Smooth muscle cell (in vitro differentiated cells): ENCODE results near the gene MPZL3. TPM values are rescaled to one million over a fixed set of nuclear protein-coding genes. Genes with fewer than 3 reads are reported as not detected.

Experiments
- DNase-seq: peaks from one replicate; lab custom pipeline; 2025; ENCODE audit not compliant: unreplicated experiment; lab: John Stamatoyannopoulos, UW
- H2AFZ ChIP-seq: fragments of 200-600 bp; sonication (generic); 2 replicates; pipeline ENCODE4 v1.6.0; 2016; ENCODE audit warnings: antibody characterized with exemption, low read depth, mild to moderate bottlenecking
- H3F3A ChIP-seq: fragments of 200-600 bp; sonication (generic); 2 replicates; pipeline ENCODE4 v1.6.0; 2017; ENCODE audit warnings: antibody characterized with exemption, low read depth
- H3K27ac ChIP-seq: fragments of 200-600 bp; sonication (generic); 2 replicates; pipeline ENCODE4 v1.5.1; 2016; ENCODE audit warnings: low read depth, mild to moderate bottlenecking
- H3K27me3 ChIP-seq: fragments of 200-600 bp; sonication (generic); 2 replicates; pipeline ENCODE4 v1.6.1; 2016; ENCODE audit warnings: low read depth, mild to moderate bottlenecking
- H3K36me3 ChIP-seq: fragments of 200-600 bp; sonication (generic); 2 replicates; pipeline ENCODE4 v1.5.1; 2016; ENCODE audit warnings: low read depth
- H3K4me1 ChIP-seq: fragments of 200-600 bp; sonication (generic); 2 replicates; pipeline ENCODE4 v1.5.1; 2016; ENCODE audit warnings: low read depth
- H3K4me2 ChIP-seq: fragments of 200-600 bp; sonication (generic); 2 replicates; pipeline ENCODE4 v1.6.0; 2016; ENCODE audit warnings: mild to moderate bottlenecking
- H3K4me3 ChIP-seq: fragments of 200-600 bp; sonication (generic); 2 replicates; pipeline ENCODE4 v1.5.1; 2016; ENCODE audit warnings: mild to moderate bottlenecking
- H3K79me2 ChIP-seq: fragments of 200-600 bp; sonication (generic); 2 replicates; pipeline ENCODE4 v1.6.0; 2016; ENCODE audit warnings: low read depth, mild to moderate bottlenecking
- H3K9ac ChIP-seq: fragments of 200-600 bp; sonication (generic); 2 replicates; pipeline ENCODE4 v1.6.0; 2016; ENCODE audit warnings: low read depth
- H3K9me3 ChIP-seq: fragments of 200-600 bp; sonication (generic); replicated peaks from 2 replicates; pipeline ENCODE4 v1.5.1; 2016; ENCODE audit warnings: low read depth
- H4K20me1 ChIP-seq: fragments of 200-600 bp; sonication (generic); 2 replicates; pipeline ENCODE4 v1.6.0; 2016; ENCODE audit warnings: low read depth
- CTCF ChIP-seq: fragments of 200-600 bp; sonication (generic); IDR thresholded peaks from 2 replicates; pipeline ENCODE4 v1.5.1; 2017; ENCODE audit warnings: borderline replicate concordance, mild to moderate bottlenecking, antibody characterized with exemption; ENCODE audit not compliant: insufficient read depth, poor library complexity, severe bottlenecking
- WGBS: methylation state at CpG from one replicate; pipeline ENCODE4 v1.1.7; 2016; ENCODE audit warnings: low lambda C conversion rate; 5-methylcytosine and 5-hydroxymethylcytosine counted together
- polyA plus RNA-seq: library from polyadenylated mRNA; unstranded; fragments of >200 nt; fragmentation: Nextera tagmentation; extraction: Ambion mirVana; gene quantifications from 2 replicates; pipeline ENCODE4 v1.2.1, GENCODE V29; 2016
- total RNA-seq: library from RNA; depleted of rRNA; stranded (reverse); fragments of >200 nt; gene quantifications from 2 replicates; pipeline ENCODE4 v1.2.3, GENCODE V29; 2014

Gene MPZL3
- total and polyA plus RNA-seq, 2 experiments from 2014 or later: 1.7 to 9.0 TPM

- 57% methylated on average over 5 of the region's 5 CpGs for WGBS
- no peak overlapping the region for H3K27ac ChIP-seq
- H3K9ac ChIP-seq: no peak overlapping the region
- no peak overlapping the region for H3K4me2 ChIP-seq
- H3K27me3 ChIP-seq: peaks cover 47% of the 10 kb centered on the region
- H3K36me3 ChIP-seq: no peaks in the 10 kb centered on the region
- no peak for TF ChIP-seq CTCF
- H4K20me1 ChIP-seq: no peaks in the 10 kb centered on the region
- no peak for DNase-seq
- no peak overlapping the region for H2AFZ ChIP-seq
- no peaks in the 10 kb centered on the region for H3K79me2 ChIP-seq
- no peaks in the 10 kb centered on the region for H3F3A ChIP-seq
- no peaks in the 10 kb centered on the region for H3K4me1 ChIP-seq
- no peaks in the 10 kb centered on the region for H3K9me3 ChIP-seq
- H3K4me3 ChIP-seq: no peak overlapping the region
Observed at GRCh38 chr11:118295199-118295598, 43.0 kb upstream of the MPZL3 start.

- no peak overlapping the region for H3K4me3 ChIP-seq
- 83% methylated on average over 2 of the region's 2 CpGs for WGBS
- H4K20me1 ChIP-seq: no peaks in the 10 kb centered on the region
- no peak overlapping the region for H2AFZ ChIP-seq
- H3K9me3 ChIP-seq: no peaks in the 10 kb centered on the region
- no peak overlapping the region for H3K9ac ChIP-seq
- H3K4me1 ChIP-seq: no peaks in the 10 kb centered on the region
- no peak overlapping the region for H3K27ac ChIP-seq
- no peaks in the 10 kb centered on the region for H3F3A ChIP-seq
- DNase-seq: no peak
- H3K79me2 ChIP-seq: no peaks in the 10 kb centered on the region
- no peak overlapping the region for H3K4me2 ChIP-seq
- H3K36me3 ChIP-seq: no peaks in the 10 kb centered on the region
- no peak for TF ChIP-seq CTCF
- H3K27me3 ChIP-seq: peaks cover 39% of the 10 kb centered on the region
Observed at GRCh38 chr11:118294053-118294452, 41.9 kb upstream of the MPZL3 start.

GRCh38 chr11:118291477-118292135 is 39.4 kb upstream of the MPZL3 start:
- Histone ChIP-seq H3K9me3 (no peaks in the 10 kb centered on the region), H3K27me3 (peaks cover 44% of the 10 kb centered on the region), H4K20me1 (no peaks in the 10 kb centered on the region), H3F3A (no peaks in the 10 kb centered on the region), H3K9ac (no peak overlapping the region), H3K27ac (no peak overlapping the region), H3K79me2 (no peaks in the 10 kb centered on the region), H2AFZ (no peak overlapping the region), H3K36me3 (no peaks in the 10 kb centered on the region), H3K4me3 (no peak overlapping the region), H3K4me2 (no peak overlapping the region), H3K4me1 (no peaks in the 10 kb centered on the region)
- WGBS: 80% methylated on average over 9 of the region's 9 CpGs
- no peak for DNase-seq
- no peak for TF ChIP-seq CTCF

GRCh38 chr11:118290923-118291322 is 38.8 kb upstream of the MPZL3 start:
- no peaks in the 10 kb centered on the region for H3K4me1 ChIP-seq
- H3K36me3 ChIP-seq: no peaks in the 10 kb centered on the region
- H2AFZ ChIP-seq: no peak overlapping the region
- H4K20me1 ChIP-seq: no peaks in the 10 kb centered on the region
- H3F3A ChIP-seq: no peaks in the 10 kb centered on the region
- 41% methylated on average over 9 of the region's 9 CpGs for WGBS
- no peak for DNase-seq
- H3K79me2 ChIP-seq: no peaks in the 10 kb centered on the region
- H3K4me3 ChIP-seq: no peak overlapping the region
- no peaks in the 10 kb centered on the region for H3K9me3 ChIP-seq
- H3K4me2 ChIP-seq: no peak overlapping the region
- H3K27me3 ChIP-seq: peaks cover 44% of the 10 kb centered on the region
- H3K27ac ChIP-seq: no peak overlapping the region
- TF ChIP-seq CTCF: peak; percentile 32
- no peak overlapping the region for H3K9ac ChIP-seq
